Middle frontal gyrus (tissue), 1 donor: Measurements from ENCODE around the gene SERPING1.

Experiments
- DNase-seq: peaks from one replicate; pipeline ENCODE4 v3.0.0-alpha.2; 2015; ENCODE audit warnings: low spot score; ENCODE audit errors: extremely low spot score

The SERPING1 gene

DNA sequence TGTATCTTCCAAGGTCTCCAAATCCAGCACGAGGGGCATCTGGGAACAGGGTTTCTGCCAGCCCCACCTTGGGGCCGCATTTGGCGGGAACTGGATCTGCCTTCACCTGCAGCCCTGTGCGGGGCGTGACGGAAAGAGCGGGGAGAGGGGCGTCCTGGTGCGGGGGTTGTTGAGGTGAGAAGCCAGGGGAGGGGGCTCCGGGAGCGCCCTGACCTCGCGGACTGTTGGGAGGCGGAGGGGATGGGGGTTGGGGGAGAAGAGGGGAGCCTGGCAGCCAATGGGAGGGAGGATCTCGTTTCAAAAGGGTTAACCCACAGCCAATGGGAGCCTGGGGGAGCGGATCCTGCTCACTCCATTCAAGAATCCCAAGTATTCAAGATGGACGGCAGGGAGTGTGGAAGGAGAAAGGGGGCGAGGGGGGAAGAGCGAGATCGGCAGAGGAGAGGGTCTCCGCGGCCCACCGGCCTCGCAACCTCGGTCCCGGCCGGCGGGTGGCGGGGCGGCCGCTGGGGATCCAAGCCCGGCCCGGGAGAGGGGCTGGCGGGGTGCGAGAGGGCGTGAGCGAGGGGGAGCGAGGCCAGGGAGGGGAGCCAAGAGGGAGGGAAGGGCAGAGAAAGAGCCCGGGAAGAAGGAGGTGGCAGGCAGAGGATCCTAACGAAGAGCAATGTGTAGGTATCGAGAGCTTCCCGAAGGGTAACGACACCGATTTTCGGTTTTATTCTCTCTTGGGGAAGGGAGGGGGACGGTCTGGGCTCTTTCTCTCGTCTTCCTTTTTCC, 40.7 kb downstream of the SERPING1 start:
- peak; percentile 61 for DNase-seq

- DNase-seq = no peak
Measured at GRCh38 chr11:57638811-57639320, 41.4 kb downstream of the SERPING1 start.

DNA sequence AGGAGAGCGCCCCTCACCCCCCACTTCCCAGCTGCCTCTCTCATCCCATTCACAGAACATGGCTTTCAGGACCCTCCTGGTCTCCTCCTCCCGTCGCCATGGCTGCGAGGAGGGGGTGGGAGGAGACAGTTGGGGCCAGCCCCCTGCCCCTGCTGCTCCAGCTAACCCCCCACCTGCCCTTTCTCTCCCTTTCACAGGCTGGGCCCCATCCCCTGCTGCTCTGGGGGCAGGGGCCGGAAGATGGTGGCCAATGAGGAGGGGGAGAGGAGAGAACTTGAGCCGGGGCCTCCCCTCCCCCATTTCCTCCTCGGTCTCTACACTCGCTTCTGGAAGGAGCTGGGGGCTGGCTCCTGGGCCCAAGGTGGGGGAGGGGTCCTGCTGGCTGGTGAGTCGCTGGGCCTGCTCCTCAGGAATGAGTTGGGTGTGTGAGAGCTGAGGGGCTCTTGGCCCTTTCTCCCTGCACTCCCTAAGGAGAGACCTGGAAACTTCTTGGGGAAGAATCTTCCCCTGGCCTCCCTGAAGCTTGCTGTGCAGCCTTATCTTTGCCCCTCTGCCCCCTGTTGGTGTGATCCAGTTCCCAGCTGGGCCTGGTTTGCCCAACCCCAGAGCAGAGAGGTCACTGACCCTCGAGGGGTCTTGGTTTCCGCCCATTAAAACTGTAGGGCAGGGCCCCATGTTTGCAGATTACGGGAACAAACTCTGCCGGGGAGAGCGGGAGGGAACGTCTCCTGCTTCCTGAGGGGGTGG, 42.0 kb downstream of the SERPING1 start:
- DNase-seq = no peak

DNA sequence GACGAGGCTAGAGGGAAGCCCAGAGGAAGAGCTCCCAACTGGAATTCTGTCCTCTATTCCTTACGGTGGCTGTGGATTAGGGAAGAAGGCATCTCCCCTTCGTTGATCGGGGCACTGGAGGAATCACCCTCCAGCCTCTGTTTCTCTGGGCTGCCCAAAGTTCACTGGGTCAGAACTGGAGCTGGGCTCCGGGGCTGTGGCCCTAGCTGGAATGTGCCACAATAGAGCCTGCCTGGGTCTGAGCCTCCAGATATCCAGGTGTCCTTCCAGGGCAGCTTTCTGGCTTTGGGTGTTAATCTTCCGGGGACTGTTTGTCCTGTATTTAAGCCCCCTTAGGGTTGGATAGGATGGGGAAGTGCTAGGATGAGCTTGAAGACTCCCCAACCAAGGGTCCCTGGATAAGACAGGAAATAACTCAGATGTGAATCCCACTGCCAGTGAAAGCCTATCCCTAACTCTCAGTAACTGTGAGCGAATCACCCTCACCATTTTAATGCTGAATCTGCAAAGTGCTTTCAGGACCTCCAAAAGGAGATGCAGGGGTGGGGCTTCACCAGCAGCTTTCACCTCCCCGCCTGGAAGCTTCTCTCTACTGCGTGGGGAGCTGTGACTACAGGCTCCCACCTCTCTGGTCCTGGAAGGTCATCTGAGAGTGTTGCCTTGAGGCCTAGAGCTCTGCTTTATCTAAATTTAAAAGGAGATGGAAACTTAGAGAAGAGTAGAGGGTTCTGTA, 42.7 kb downstream of the SERPING1 start:
- no peak for DNase-seq

DNA sequence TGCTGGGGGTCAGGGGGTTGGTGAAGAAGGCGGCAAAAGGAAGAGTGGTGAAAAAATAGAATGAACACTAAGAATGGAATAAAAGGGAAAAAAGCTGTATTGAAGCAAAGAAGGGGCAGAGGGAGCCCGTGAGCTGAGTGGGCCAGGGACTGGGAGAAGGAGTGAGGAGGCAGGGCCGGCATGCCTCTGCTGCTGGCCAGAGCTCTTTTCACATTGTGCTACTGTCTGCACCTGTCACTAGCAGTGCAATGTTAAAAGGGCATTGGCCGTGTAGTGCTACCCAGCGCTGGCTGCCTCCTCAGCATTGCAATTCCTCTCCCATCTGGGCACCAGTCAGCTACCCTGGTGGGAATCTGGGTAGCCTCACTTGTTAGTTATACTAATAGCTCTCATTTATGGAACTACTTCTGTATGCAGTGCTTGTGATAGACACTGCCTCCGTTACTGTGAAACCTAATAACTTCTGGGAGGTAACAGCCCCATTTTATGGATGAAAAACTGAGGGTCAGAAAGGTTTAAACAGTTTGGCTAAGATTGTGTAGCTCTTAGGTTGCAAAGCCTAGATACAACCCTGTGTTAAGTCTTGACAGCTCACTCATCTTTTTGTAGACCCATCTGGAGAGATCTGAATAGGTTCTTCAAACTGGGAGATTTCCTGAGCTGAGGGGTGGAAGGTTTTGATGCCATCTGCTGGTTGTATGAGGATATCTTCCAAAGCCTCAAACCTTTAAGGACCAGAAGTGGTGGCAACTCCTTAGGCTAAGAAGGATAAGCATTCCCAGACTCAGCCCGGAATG, 43.7 kb downstream of the SERPING1 start:
- no peak for DNase-seq

GRCh38 chr11:57643802-57644201, 46.3 kb downstream of the SERPING1 start:
- no peak for DNase-seq

DNA sequence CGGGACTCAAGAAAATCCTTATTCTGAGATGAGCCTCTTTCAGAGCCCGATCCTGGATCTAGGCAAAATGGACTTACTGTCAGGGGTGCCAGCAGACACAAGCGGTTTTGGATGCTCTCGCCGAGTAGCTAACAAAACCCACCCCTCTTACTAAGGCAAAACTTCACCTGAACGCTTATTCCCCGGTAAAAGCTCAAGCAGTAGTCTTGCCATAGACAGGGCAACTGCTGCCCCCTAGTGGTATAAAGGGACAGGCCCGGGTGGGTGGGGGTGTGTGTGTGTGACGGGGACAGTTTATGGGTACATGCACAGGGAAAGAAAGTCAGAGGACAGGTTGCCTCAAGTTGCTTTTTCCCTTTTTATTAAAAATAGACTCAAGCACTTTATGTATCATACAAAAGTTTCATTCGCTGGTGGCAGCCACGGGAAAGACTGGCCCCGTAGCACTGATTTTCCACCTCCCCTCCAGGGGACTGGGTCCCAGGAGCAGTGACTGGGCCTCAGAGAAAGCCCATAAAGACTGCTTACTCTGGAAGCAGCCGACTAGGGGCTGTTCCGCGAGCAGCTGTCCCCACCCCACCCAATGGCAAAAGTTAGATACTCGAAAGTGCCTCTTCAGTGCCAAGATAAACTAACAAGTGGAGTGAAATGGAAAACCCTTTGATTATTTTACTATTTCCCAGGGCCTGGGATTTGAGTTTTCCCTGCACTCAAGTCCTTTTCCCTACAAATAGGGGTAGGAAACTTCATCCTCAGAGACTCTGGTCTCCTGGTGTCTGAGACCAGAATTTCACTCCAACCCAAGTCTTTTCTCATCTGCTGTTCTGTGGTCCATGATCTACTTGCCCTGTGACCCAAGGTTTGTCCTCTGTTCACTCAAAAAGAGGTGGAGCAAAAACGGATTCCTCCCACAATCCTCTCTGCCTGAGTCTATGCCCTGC, 47.5 kb downstream of the SERPING1 start:
- DNase-seq = no peak

DNA sequence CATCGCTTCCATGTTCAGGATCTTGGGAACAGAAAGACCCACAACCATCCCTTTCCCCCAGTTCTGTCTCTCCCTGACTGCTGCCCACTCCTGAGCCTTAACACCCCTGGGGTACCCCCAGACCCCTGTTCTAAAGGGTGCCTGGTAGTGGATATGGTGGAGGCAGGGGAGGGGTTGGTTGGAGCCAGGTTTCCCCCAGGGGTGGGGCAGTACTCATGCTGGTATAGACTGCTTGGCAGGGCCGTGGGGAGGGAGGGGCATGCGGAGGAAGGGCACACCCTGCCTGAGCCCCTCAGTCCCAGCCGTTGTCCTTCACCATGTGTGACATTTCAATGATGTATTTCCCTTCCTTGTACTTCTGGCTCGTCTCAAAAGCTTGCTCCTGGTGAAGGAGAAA, 48.2 kb downstream of the SERPING1 start:
- no peak for DNase-seq

GRCh38 chr11:57646194-57646798, 48.8 kb downstream of the SERPING1 start:
- DNase-seq = no peak

- no peak for DNase-seq
Measured at GRCh38 chr11:57646799-57647303, 49.4 kb downstream of the SERPING1 start.

DNA sequence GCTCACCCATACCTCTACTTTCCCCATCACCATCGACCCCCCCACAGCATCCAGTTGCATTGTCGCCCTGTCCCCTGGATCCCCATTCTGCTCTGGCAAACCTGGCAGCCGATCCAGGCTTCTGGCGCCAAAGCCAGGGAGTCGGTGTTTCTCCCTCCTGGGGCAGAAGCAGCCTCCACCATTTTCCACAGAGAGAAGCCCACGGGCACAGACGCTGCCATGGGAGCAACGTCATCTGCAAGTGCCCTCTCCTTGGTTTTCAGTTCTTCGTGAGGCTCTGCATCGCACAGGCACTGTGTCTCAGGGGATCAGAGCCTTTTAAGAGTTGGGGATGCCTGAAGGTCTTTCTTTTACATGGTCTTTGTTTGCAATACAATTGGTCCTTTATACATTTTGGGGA, 49.9 kb downstream of the SERPING1 start:
- no peak for DNase-seq

- no peak for DNase-seq
Measured at GRCh38 chr11:57647960-57648800, 50.7 kb downstream of the SERPING1 start.

DNA sequence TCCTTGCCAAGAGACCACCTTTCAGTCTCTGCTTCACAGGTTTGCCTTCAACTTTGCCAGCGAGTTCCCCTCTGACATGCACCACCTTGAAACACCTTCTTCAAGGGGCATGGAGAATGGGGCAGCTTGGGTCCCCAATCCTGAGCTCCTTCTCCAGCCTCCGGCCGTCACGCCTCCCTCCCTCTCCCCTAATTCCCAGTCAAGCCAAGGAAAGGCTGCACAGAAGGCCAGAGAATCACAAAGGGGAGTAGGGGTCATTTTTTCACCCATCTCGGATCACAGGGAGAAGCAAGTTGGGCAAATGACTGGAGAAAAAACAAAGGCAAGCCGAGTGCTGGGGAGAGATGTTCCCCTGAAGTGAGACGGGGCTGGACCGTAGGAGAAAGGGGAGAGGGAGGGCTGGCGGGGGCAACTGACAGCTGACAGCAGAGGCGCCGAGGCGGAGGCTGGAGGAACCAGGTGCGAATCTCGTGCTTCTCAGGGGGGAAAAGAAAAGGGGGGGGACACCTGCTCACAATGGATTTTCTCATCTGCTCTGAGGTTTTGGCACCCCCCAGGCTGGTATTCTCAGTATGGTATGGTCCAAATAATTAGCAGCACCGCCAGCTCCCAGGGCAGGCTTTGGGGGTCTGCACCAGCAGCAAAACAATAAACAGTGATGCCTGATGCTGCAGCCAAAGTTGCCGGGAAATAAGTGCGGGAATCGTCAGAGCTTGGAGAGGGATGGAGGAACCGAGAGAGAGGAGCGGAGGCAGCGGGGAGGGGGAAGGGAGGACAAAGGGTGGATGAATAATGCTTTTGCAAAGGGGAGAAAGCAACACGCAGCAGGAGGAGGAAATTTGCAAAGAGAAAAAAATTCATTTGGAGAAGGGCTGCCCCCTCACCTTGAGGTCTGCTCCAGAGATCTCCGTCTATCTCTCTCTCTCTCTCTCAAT, 51.6 kb downstream of the SERPING1 start:
- no peak for DNase-seq

- DNase-seq = no peak
Measured at GRCh38 chr11:57649826-57650738, 52.6 kb downstream of the SERPING1 start, which contains the start of gene YPEL4. Gene YPEL4 (minus strand): TSS chr11:57649912. CDS start chr11:57647107, 2,805 bp downstream.

GRCh38 chr11:57650739-57651090, 53.2 kb downstream of the SERPING1 start:
- no peak for DNase-seq

GRCh38 chr11:57651408-57651807, 53.9 kb downstream of the SERPING1 start:
- DNase-seq = no peak
